HepG2 (cell line): ENCODE results near the gene OSCP1. TPM values are rescaled to one million over a fixed set of nuclear protein-coding genes. Genes with fewer than 3 reads are reported as not detected.

ENCODE experiments used
- CSRNP1 ChIP-seq: sonication (generic); formaldehyde crosslinking; IDR thresholded peaks from 2 replicates; pipeline ENCODE4 v1.8.1; 2023; ENCODE audit warnings: mild to moderate bottlenecking, missing genetic modification reagents
- HMG20A ChIP-seq: IDR thresholded peaks from 2 replicates; pipeline ENCODE4 v1.6.1; 2016; ENCODE audit warnings: borderline replicate concordance
- NR2C2 ChIP-seq: sonication (generic); formaldehyde crosslinking; IDR thresholded peaks from 2 replicates; pipeline ENCODE4 v1.4.0; 2020; ENCODE audit warnings: missing genetic modification reagents, mild to moderate bottlenecking, moderate library complexity, borderline replicate concordance
- ZNF503 ChIP-seq: sonication (generic); formaldehyde crosslinking; IDR thresholded peaks from 2 replicates; pipeline ENCODE4 v1.4.0; 2020; ENCODE audit warnings: missing genetic modification reagents
- ZNF547 ChIP-seq: sonication (generic); formaldehyde crosslinking; IDR thresholded peaks from 2 replicates; pipeline ENCODE4 v1.5.1; 2020; ENCODE audit warnings: mild to moderate bottlenecking, missing genetic modification reagents
- polyA plus RNA-seq, 8 experiments: library from polyadenylated mRNA; depleted of rRNA in 3 of 8; stranded (reverse) in 7 of 8; unstranded in 1 of 8; fragments of >200 nt; fragmentation: Illumina TruSeq in 4 of 8; extraction: Trizol in 4 of 8; gene quantifications; 2 replicates each; pipeline versions ENCODE4 v1.2.1 to v1.2.3, GENCODE V29; 2011 to 2016; ENCODE audit warnings: low read depth in 4 of 8, missing spikeins in 1 of 8, mixed read lengths in 1 of 8; ENCODE audit not compliant: insufficient read depth in 1 of 8
- total RNA-seq, 5 experiments: library from RNA; depleted of rRNA; stranded (reverse); fragments of >200 nt; fragmentation: Illumina TruSeq; extraction: Trizol; gene quantifications; 2 replicates each; pipeline ENCODE4 v1.2.3, GENCODE V29; 2016; ENCODE audit warnings: low read depth in 1 of 5
- TF ChIP-seq, protein P1 (sequence below): sonication (generic); formaldehyde crosslinking; IDR thresholded peaks from 2 replicates; pipeline ENCODE4 v1.4.0; 2020; ENCODE audit warnings: missing genetic modification reagents
- TF ChIP-seq, protein P2 (sequence below): sonication (generic); formaldehyde crosslinking; IDR thresholded peaks from 2 replicates; pipeline ENCODE4 v1.4.0; 2020; ENCODE audit warnings: missing genetic modification reagents, borderline replicate concordance
- TF ChIP-seq, protein P3 (sequence below): sonication (generic); formaldehyde crosslinking; IDR thresholded peaks from 2 replicates; pipeline ENCODE4 v1.4.0; 2020; ENCODE audit warnings: missing genetic modification reagents, borderline replicate concordance
- TF ChIP-seq, protein P4 (sequence below): sonication (generic); formaldehyde crosslinking; IDR thresholded peaks from 2 replicates; pipeline ENCODE4 v1.4.0; 2020; ENCODE audit warnings: missing genetic modification reagents, mild to moderate bottlenecking, borderline replicate concordance

The OSCP1 gene
- total and polyA plus RNA-seq, 2 of the 13 experiments (the other 11 are each of a cell fraction or from before 2014, with no cell fraction given): 0.60 to 0.84 TPM

- TF ChIP-seq, protein P1, sequence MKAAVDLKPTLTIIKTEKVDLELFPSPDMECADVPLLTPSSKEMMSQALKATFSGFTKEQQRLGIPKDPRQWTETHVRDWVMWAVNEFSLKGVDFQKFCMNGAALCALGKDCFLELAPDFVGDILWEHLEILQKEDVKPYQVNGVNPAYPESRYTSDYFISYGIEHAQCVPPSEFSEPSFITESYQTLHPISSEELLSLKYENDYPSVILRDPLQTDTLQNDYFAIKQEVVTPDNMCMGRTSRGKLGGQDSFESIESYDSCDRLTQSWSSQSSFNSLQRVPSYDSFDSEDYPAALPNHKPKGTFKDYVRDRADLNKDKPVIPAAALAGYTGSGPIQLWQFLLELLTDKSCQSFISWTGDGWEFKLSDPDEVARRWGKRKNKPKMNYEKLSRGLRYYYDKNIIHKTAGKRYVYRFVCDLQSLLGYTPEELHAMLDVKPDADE (CRISPR knock-in tag): 0 out of 2 replicates have a peak, but pooled peaks have one; percentile 42
- TF ChIP-seq NR2C2 (CRISPR knock-in tag) (peak; percentile 21; the same call in 1 of the 2 replicates), CSRNP1 (CRISPR knock-in tag) (no peak), ZNF547 (CRISPR knock-in tag) (0 out of 2 replicates have a peak, but pooled peaks have one; percentile 61), ZNF503 (peak; percentile 58; the same call in 1 of the 2 replicates), HMG20A (CRISPR knock-in tag) (no peak)
- TF ChIP-seq, protein P2, sequence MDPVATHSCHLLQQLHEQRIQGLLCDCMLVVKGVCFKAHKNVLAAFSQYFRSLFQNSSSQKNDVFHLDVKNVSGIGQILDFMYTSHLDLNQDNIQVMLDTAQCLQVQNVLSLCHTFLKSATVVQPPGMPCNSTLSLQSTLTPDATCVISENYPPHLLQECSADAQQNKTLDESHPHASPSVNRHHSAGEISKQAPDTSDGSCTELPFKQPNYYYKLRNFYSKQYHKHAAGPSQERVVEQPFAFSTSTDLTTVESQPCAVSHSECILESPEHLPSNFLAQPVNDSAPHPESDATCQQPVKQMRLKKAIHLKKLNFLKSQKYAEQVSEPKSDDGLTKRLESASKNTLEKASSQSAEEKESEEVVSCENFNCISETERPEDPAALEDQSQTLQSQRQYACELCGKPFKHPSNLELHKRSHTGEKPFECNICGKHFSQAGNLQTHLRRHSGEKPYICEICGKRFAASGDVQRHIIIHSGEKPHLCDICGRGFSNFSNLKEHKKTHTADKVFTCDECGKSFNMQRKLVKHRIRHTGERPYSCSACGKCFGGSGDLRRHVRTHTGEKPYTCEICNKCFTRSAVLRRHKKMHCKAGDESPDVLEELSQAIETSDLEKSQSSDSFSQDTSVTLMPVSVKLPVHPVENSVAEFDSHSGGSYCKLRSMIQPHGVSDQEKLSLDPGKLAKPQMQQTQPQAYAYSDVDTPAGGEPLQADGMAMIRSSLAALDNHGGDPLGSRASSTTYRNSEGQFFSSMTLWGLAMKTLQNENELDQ (CRISPR knock-in tag): no peak
- TF ChIP-seq, protein P3, sequence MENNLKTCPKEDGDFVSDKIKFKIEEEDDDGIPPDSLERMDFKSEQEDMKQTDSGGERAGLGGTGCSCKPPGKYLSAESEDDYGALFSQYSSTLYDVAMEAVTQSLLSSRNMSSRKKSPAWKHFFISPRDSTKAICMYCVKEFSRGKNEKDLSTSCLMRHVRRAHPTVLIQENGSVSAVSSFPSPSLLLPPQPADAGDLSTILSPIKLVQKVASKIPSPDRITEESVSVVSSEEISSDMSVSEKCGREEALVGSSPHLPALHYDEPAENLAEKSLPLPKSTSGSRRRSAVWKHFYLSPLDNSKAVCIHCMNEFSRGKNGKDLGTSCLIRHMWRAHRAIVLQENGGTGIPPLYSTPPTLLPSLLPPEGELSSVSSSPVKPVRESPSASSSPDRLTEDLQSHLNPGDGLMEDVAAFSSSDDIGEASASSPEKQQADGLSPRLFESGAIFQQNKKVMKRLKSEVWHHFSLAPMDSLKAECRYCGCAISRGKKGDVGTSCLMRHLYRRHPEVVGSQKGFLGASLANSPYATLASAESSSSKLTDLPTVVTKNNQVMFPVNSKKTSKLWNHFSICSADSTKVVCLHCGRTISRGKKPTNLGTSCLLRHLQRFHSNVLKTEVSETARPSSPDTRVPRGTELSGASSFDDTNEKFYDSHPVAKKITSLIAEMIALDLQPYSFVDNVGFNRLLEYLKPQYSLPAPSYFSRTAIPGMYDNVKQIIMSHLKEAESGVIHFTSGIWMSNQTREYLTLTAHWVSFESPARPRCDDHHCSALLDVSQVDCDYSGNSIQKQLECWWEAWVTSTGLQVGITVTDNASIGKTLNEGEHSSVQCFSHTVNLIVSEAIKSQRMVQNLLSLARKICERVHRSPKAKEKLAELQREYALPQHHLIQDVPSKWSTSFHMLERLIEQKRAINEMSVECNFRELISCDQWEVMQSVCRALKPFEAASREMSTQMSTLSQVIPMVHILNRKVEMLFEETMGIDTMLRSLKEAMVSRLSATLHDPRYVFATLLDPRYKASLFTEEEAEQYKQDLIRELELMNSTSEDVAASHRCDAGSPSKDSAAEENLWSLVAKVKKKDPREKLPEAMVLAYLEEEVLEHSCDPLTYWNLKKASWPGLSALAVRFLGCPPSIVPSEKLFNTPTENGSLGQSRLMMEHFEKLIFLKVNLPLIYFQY (CRISPR knock-in tag): peak; percentile 47; the same call in 1 of the 2 replicates
- TF ChIP-seq, protein P4, sequence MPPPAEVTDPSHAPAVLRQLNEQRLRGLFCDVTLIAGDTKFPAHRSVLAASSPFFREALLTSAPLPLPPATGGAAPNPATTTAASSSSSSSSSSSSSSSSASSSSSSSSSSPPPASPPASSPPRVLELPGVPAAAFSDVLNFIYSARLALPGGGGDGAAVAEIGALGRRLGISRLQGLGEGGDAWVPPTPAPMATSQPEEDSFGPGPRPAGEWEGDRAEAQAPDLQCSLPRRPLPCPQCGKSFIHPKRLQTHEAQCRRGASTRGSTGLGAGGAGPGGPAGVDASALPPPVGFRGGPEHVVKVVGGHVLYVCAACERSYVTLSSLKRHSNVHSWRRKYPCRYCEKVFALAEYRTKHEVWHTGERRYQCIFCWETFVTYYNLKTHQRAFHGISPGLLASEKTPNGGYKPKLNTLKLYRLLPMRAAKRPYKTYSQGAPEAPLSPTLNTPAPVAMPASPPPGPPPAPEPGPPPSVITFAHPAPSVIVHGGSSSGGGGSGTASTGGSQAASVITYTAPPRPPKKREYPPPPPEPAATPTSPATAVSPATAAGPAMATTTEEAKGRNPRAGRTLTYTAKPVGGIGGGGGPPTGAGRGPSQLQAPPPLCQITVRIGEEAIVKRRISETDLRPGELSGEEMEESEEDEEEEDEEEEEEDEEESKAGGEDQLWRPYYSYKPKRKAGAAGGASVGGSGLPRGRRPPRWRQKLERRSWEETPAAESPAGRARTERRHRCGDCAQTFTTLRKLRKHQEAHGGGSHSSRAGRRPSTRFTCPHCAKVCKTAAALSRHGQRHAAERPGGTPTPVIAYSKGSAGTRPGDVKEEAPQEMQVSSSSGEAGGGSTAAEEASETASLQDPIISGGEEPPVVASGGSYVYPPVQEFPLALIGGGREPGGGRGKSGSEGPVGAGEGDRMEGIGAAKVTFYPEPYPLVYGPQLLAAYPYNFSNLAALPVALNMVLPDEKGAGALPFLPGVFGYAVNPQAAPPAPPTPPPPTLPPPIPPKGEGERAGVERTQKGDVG (CRISPR knock-in tag): no peak
Observed at GRCh38 chr1:36397378-36398230, 52.6 kb downstream of the OSCP1 start, which contains the start of gene LSM10 (continued).
